H1 (cell line): Measurements from ENCODE around the gene CDH10. TPM values are rescaled to one million over a fixed set of nuclear protein-coding genes. Genes with fewer than 3 reads are reported as not detected.

ENCODE experiments used
- CTCF ChIA-PET: fragments of 300-600 bp; sonication (Branson Sonifier 250); formaldehyde crosslinking; loops from one replicate; lab custom pipeline; 2021; ENCODE audit not compliant: partially characterized antibody; lab: Charles Lee
- POLR2A ChIA-PET: fragments of 300-600 bp; sonication (Branson Sonifier 250); formaldehyde crosslinking; loops from one replicate; lab custom pipeline; 2021; ENCODE audit warnings: inconsistent platforms; ENCODE audit not compliant: partially characterized antibody; lab: Charles Lee
- DNase-seq, 2 experiments: peaks; one replicate each; pipeline versions ENCODE4 v3.0.0 to v3.0.0-alpha.2; 2010 to 2022; ENCODE audit warnings: low spot score in 2 of 2, low read depth in 1 of 2, mixed read lengths in 1 of 2
- FAIRE-seq: peaks from 2 replicates; lab custom pipeline; 2011; peaks lifted over from hg19 to GRCh38; lab: Jason Lieb, UNC
- H2AFZ ChIP-seq: 2 replicates; pipeline ENCODE4 v1.8.1; 2012; ENCODE audit warnings: low read length, inconsistent platforms
- H2AK5ac ChIP-seq: 2 replicates; pipeline ENCODE4 v1.6.1; 2013; ENCODE audit warnings: low read depth, low read length
- H2BK120ac ChIP-seq: replicated peaks from 2 replicates; pipeline ENCODE3; 2013; ENCODE audit warnings: low read depth, low read length, inconsistent platforms
- H2BK12ac ChIP-seq: 2 replicates; pipeline ENCODE4 v1.6.1; 2013; ENCODE audit warnings: low read depth, low read length
- H2BK15ac ChIP-seq: 2 replicates; pipeline ENCODE4 v1.6.1; 2013; ENCODE audit warnings: low read length
- H2BK20ac ChIP-seq: 2 replicates; pipeline ENCODE4 v1.6.1; 2013; ENCODE audit warnings: low read length
- H2BK5ac ChIP-seq: 2 replicates; pipeline ENCODE4 v1.6.1; 2013; ENCODE audit warnings: low read depth, low read length
- H3K14ac ChIP-seq: 2 replicates; pipeline ENCODE4 v1.6.1; 2013; ENCODE audit warnings: inconsistent platforms; ENCODE audit not compliant: insufficient read length
- H3K18ac ChIP-seq: 2 replicates; pipeline ENCODE4 v1.6.1; 2013; ENCODE audit warnings: low read length; ENCODE audit errors: extremely low read depth
- H3K23ac ChIP-seq: 2 replicates; pipeline ENCODE4 v1.6.1; 2013; ENCODE audit warnings: inconsistent platforms; ENCODE audit not compliant: insufficient read length
- H3K23me2 ChIP-seq: 2 replicates; pipeline ENCODE4 v1.6.1; 2013; ENCODE audit warnings: low read depth, low read length
- H3K27ac ChIP-seq: 2 replicates; pipeline ENCODE4 v1.6.1; 2011; ENCODE audit warnings: low read depth, low read length, inconsistent platforms
- H3K27me3 ChIP-seq, 4 experiments: replicated peaks in 1 of 4; 1 replicate in 1 of 4; 2 replicates in 3 of 4; pipeline versions ENCODE4 v1.6.1 to v1.8.1; 2011 to 2013; ENCODE audit warnings: low read length in 3 of 4, mild to moderate bottlenecking in 3 of 4, inconsistent platforms in 2 of 4, mixed read lengths in 2 of 4, moderate library complexity in 1 of 4; ENCODE audit not compliant: control insufficient read depth in 3 of 4, insufficient read depth in 3 of 4; ENCODE audit errors: extremely low read depth in 1 of 4
- H3K36me3 ChIP-seq, 4 experiments: 2 replicates each; pipeline versions ENCODE4 v1.6.1 to v1.8.1; 2011 to 2013; ENCODE audit warnings: mild to moderate bottlenecking in 4 of 4, low read length in 3 of 4, moderate library complexity in 2 of 4, control low read depth in 1 of 4, inconsistent platforms in 1 of 4; ENCODE audit not compliant: insufficient read depth in 4 of 4, control insufficient read depth in 2 of 4
- H3K4ac ChIP-seq: replicated peaks from 2 replicates; pipeline ENCODE3; 2013; ENCODE audit warnings: low read length, low read depth, mixed read lengths, inconsistent platforms; ENCODE audit not compliant: insufficient read length
- H3K4me1 ChIP-seq, 4 experiments: replicated peaks in 1 of 4; 1 replicate in 1 of 4; 2 replicates in 3 of 4; pipeline versions ENCODE4 v1.6.1 to v1.8.1; 2011 to 2013; ENCODE audit warnings: low read length in 3 of 4, inconsistent platforms in 2 of 4, mixed read lengths in 1 of 4; ENCODE audit not compliant: insufficient read depth in 4 of 4, control insufficient read depth in 3 of 4
- H3K4me2 ChIP-seq, 2 experiments: 2 replicates each; pipeline versions ENCODE4 v1.6.1 to v1.8.1; 2011 to 2013; ENCODE audit warnings: low read depth in 2 of 2, low read length in 2 of 2, control low read depth in 1 of 2, inconsistent platforms in 1 of 2, mild to moderate bottlenecking in 1 of 2; ENCODE audit not compliant: insufficient read depth in 1 of 2
- H3K4me3 ChIP-seq, 4 experiments: fragments of 200-600, 300-600 bp in 1 of 4; sonication (generic), shearing (Covaris generic), sonication (Bioruptor Twin) in 1 of 4; 2 replicates each; pipeline versions ENCODE4 v1.5.1 to v1.8.1; 2011 to 2016; ENCODE audit warnings: low read length in 4 of 4, low read depth in 3 of 4, control low read depth in 2 of 4, inconsistent platforms in 2 of 4, mild to moderate bottlenecking in 2 of 4, mixed read lengths in 1 of 4, moderate library complexity in 1 of 4; ENCODE audit not compliant: insufficient read depth in 2 of 4; ENCODE audit errors: extremely low read depth in 1 of 4
- H3K56ac ChIP-seq: replicated peaks from 2 replicates; pipeline ENCODE3; 2013; ENCODE audit warnings: low read depth, mild to moderate bottlenecking, mixed read lengths, low read length, inconsistent platforms; ENCODE audit not compliant: insufficient read length
- H3K79me1 ChIP-seq: 2 replicates; pipeline ENCODE4 v1.6.1; 2013; ENCODE audit warnings: low read depth, low read length, control low read depth
- H3K79me2 ChIP-seq, 2 experiments: 2 replicates each; pipeline versions ENCODE4 v1.6.1 to v1.8.1; 2012 to 2013; ENCODE audit warnings: low read length in 2 of 2, mild to moderate bottlenecking in 2 of 2, inconsistent platforms in 1 of 2; ENCODE audit not compliant: insufficient read depth in 2 of 2, control insufficient read depth in 1 of 2
- H3K9ac ChIP-seq, 4 experiments: replicated peaks in 1 of 4; 1 replicate in 1 of 4; 2 replicates in 3 of 4; pipeline versions ENCODE4 v1.6.1 to v1.8.1; 2011 to 2013; ENCODE audit warnings: low read depth in 3 of 4, low read length in 3 of 4, control low read depth in 2 of 4, mild to moderate bottlenecking in 2 of 4, moderate library complexity in 2 of 4, inconsistent platforms in 1 of 4; ENCODE audit errors: extremely low read depth in 1 of 4
- H3K9me3 ChIP-seq, 2 experiments: 2 replicates each; pipeline versions ENCODE4 v1.6.1 to v1.8.1; 2012 to 2013; ENCODE audit warnings: mild to moderate bottlenecking in 2 of 2, moderate library complexity in 2 of 2, control low read depth in 1 of 2, inconsistent platforms in 1 of 2, low read depth in 1 of 2, low read length in 1 of 2, mixed read lengths in 1 of 2; ENCODE audit not compliant: insufficient read depth in 2 of 2
- H4K20me1 ChIP-seq, 2 experiments: replicated peaks in 1 of 2; 2 replicates each; pipeline versions ENCODE3 to v1.8.1; 2011 to 2013; ENCODE audit warnings: inconsistent platforms in 2 of 2, low read length in 2 of 2, mild to moderate bottlenecking in 1 of 2; ENCODE audit not compliant: insufficient read depth in 2 of 2, control insufficient read depth in 1 of 2
- H4K5ac ChIP-seq: 2 replicates; pipeline ENCODE4 v1.6.1; 2013; ENCODE audit warnings: low read length, low read depth, mixed read lengths, inconsistent platforms; ENCODE audit not compliant: insufficient read length
- H4K8ac ChIP-seq: 2 replicates; pipeline ENCODE4 v1.8.0; 2013; ENCODE audit warnings: mild to moderate bottlenecking, moderate library complexity, low read length, inconsistent platforms; ENCODE audit not compliant: insufficient read depth; ENCODE audit errors: extremely low read depth
- H4K91ac ChIP-seq: replicated peaks from 2 replicates; pipeline ENCODE3; 2013; ENCODE audit warnings: low read length, mixed read lengths, inconsistent platforms; ENCODE audit not compliant: insufficient read length
- BACH1 ChIP-seq: IDR thresholded peaks from 2 replicates; pipeline ENCODE4 v1.6.1; 2012; ENCODE audit warnings: low read length, improper control_type of control experiment
- BCL11A ChIP-seq, 2 experiments: IDR thresholded peaks; one replicate each; pipeline ENCODE4 v1.6.1; 2011; ENCODE audit warnings: low read depth in 2 of 2, low read length in 2 of 2, mild to moderate bottlenecking in 2 of 2
- CEBPB ChIP-seq: IDR thresholded peaks from 2 replicates; pipeline ENCODE4 v1.6.1; 2012; ENCODE audit warnings: low read depth, low read length
- CHD2 ChIP-seq: IDR thresholded peaks from 2 replicates; pipeline ENCODE4 v1.6.1; 2012; ENCODE audit warnings: low read length, improper control_type of control experiment
- FOSL1 ChIP-seq: IDR thresholded peaks from 2 replicates; pipeline ENCODE4 v1.6.1; 2011; ENCODE audit warnings: mild to moderate bottlenecking, low read depth, low read length, moderate library complexity; ENCODE audit not compliant: insufficient read depth
- GTF2F1 ChIP-seq: IDR thresholded peaks from 2 replicates; pipeline ENCODE4 v1.6.1; 2012; ENCODE audit warnings: low read depth, low read length, improper control_type of control experiment, borderline replicate concordance
- HDAC2 ChIP-seq, 2 experiments: fragments of 300-600 bp in 1 of 2; sonication (generic) in 1 of 2; IDR thresholded peaks; 2 replicates each; pipeline ENCODE4 v1.6.1; 2011 to 2012; ENCODE audit warnings: low read depth in 2 of 2, low read length in 2 of 2, mild to moderate bottlenecking in 2 of 2, moderate library complexity in 2 of 2, borderline replicate concordance in 1 of 2, inconsistent platforms in 1 of 2
- JUN ChIP-seq: IDR thresholded peaks from 2 replicates; pipeline ENCODE4 v1.6.1; 2011; ENCODE audit warnings: low read depth, mild to moderate bottlenecking, improper control_type of control experiment, low read length
- POLR2A ChIP-seq, 2 experiments: IDR thresholded peaks; 1 replicate in 1 of 2; 2 replicates in 1 of 2; pipeline ENCODE4 v1.6.1; 2011; ENCODE audit warnings: low read depth in 2 of 2, low read length in 2 of 2, mild to moderate bottlenecking in 2 of 2; ENCODE audit errors: control extremely low read depth in 1 of 2
- RNF2 ChIP-seq: fragments of 200-900, 300-1000 bp; sonication (generic); IDR thresholded peaks from 2 replicates; pipeline ENCODE4 v1.7.1; 2016; ENCODE audit warnings: borderline replicate concordance, low read depth, mild to moderate bottlenecking, antibody characterized with exemption, low read length; ENCODE audit not compliant: poor library complexity, severe bottlenecking; ENCODE audit errors: missing control alignments
- SIRT6 ChIP-seq: IDR thresholded peaks from one replicate; pipeline ENCODE4 v1.7.1; 2012; ENCODE audit warnings: low read length, inconsistent platforms
- SP4 ChIP-seq: IDR thresholded peaks from 2 replicates; pipeline ENCODE4 v1.6.1; 2012; ENCODE audit warnings: low read length, inconsistent platforms
- TBP ChIP-seq: IDR thresholded peaks from 2 replicates; pipeline ENCODE4 v1.6.1; 2011; ENCODE audit warnings: low read depth, low read length, improper control_type of control experiment
- TCF12 ChIP-seq: IDR thresholded peaks from 2 replicates; pipeline ENCODE4 v1.6.1; 2011; ENCODE audit warnings: low read depth, mild to moderate bottlenecking, low read length
- WGBS, 2 experiments: shearing (Covaris generic) in 1 of 2; methylation state at CpG; one replicate each; pipeline versions ENCODE4 v1.1.6 to v1.1.7; 2013 to 2015; ENCODE audit warnings: low lambda C conversion rate in 2 of 2, mixed read lengths in 2 of 2, inconsistent platforms in 1 of 2, low coverage in 1 of 2, missing lambda C conversion rate in 1 of 2; ENCODE audit not compliant: insufficient replicate concordance in 2 of 2, insufficient coverage in 1 of 2, insufficient read length in 1 of 2; ENCODE audit errors: extremely low coverage in 1 of 2, missing lambda C conversion rate in 1 of 2; 5-methylcytosine and 5-hydroxymethylcytosine counted together
- polyA plus RNA-seq, 7 experiments: library from polyadenylated mRNA; depleted of rRNA in 3 of 7; stranded (reverse) in 5 of 7; unstranded in 2 of 7; fragments of >200 nt in 5 of 7; fragments of 200-250 nt in 2 of 7; gene quantifications; 1 replicate in 5 of 7; 2 replicates in 1 of 7; 4 replicates in 1 of 7; pipeline versions ENCODE4 v1.2.1 to v1.2.3, GENCODE V29; 2011 to 2013; ENCODE audit warnings: missing spikeins in 2 of 7, mixed read lengths in 2 of 7
- total RNA-seq: library from RNA; stranded (reverse); fragmentation: NEBNext Ultra II Directional; extraction: Animal tissue kit (Norgen Biotek cat#: 25700); gene quantifications from 2 replicates; pipeline ENCODE4 v1.2.1, GENCODE V29; 2021

CDH10 gene
- total and polyA plus RNA-seq, 2 of the 8 experiments (the other 6 are each of a cell fraction or from before 2014, with no cell fraction given), result 0.11 TPM; not detected in 1

- Histone ChIP-seq H3K9me3 (no peaks in the 10 kb centered on the region), H3K4ac (no peak overlapping the region), H2BK20ac (no peak overlapping the region), H3K56ac (no peak overlapping the region), H3K27ac (no peak overlapping the region), H2BK12ac (no peak overlapping the region), H2BK15ac (no peak overlapping the region), H3K9ac (no peak overlapping the region), H2AFZ (no peak overlapping the region), H2BK120ac (no peak overlapping the region), H3K23me2 (no peaks in the 10 kb centered on the region), H4K20me1 (peaks cover 0 to 2% of the 10 kb centered on the region in 2 experiments), H3K36me3 (no peaks in the 10 kb centered on the region), H4K91ac (no peak overlapping the region), H3K4me3 (no peak overlapping the region), H3K4me2 (no peak overlapping the region), H3K79me1 (no peaks in the 10 kb centered on the region), H3K4me1 (no peaks in the 10 kb centered on the region), H2BK5ac (no peak overlapping the region), H3K23ac (no peak overlapping the region), H3K27me3 (no peaks in the 10 kb centered on the region), H4K8ac (no peak overlapping the region), H4K5ac (no peak overlapping the region), H3K79me2 (no peaks in the 10 kb centered on the region), H2AK5ac (no peak overlapping the region), H3K18ac (no peak overlapping the region), H3K14ac (no peak overlapping the region)
- no peak for DNase-seq
- ChIA-PET POLR2A (no interaction called here), CTCF (no interaction called here)
- 85% methylated on average over 1 of the region's 1 CpG; no CpG with 5 or more reads in 1 of the 2 experiments for WGBS, 2 experiments
- no peak for FAIRE-seq
- TF ChIP-seq TCF12, result no peak
- TF ChIP-seq HDAC2 (IDR thresholded peaks at IDR 0.05; ENCODE audit: borderline replicate concordance in 1 of 2, low read depth in 2 of 2, low read length in 2 of 2), result no peak
- TF ChIP-seq FOSL1, result no peak
- no peak for TF ChIP-seq CEBPB
- TF ChIP-seq RNF2, result no peak
- TF ChIP-seq POLR2A (IDR thresholded peaks at IDR 0.05; ENCODE audit: control extremely low read depth in 1 of 2, low read depth in 2 of 2, low read length in 2 of 2), result no peak
- TF ChIP-seq JUN, result no peak
- TF ChIP-seq CHD2, result no peak
- no peak for TF ChIP-seq SP4
- no peak for TF ChIP-seq SIRT6
- TF ChIP-seq BACH1, result no peak
- TF ChIP-seq BCL11A (IDR thresholded peaks at IDR 0.05; ENCODE audit: low read depth in 2 of 2, low read length in 2 of 2), result no peak
- TF ChIP-seq TBP, result no peak
- TF ChIP-seq GTF2F1, result no peak
Measured at GRCh38 chr5:24598956-24599355, 45.8 kb downstream of the CDH10 start.
